ENCODE results near the gene ZFP36L2. TPM values are rescaled to one million over a fixed set of nuclear protein-coding genes. Genes with fewer than 3 reads are reported as not detected.

Gene ZFP36L2
- total and polyA plus RNA-seq, 12 donors: 26.8 to 69.6 (median 42.3) TPM

- ATAC-seq (peak in 2 of 8 donors; percentile 30 to 57), DNase-seq (no peak)
- H3K36me3 ChIP-seq: peaks cover 0 to 9% (median 0%) of the 10 kb centered on the region in 9 donors
- WGBS, 2 donors: 72 to 81% methylated on average over 5 of the region's 5 CpGs
- no peaks in the 10 kb centered on the region for H3K9me3 ChIP-seq
- no peak overlapping the region for H3K4me3 ChIP-seq
- TF ChIP-seq CTCF (IDR thresholded peaks at IDR 0.05): no peak
- H3K4me1 ChIP-seq: peaks cover 0 to 52% (median 7%) of the 10 kb centered on the region in 9 donors
- H3K27ac ChIP-seq: peak overlapping the region in 7 of 10 donors; percentile 23 to 92 (median 53)
- intact Hi-C loops (cut with DNase I): loop anchor here in 2 of 10 donors (5.0 to 10.0 kb wide), 2 partner anchors 94 to 252 kb away; no protein-coding TSS in a partner anchor
- H3K27me3 ChIP-seq: no peaks in the 10 kb centered on the region
Measured at GRCh38 chr2:43240766-43241150, 14.4 kb upstream of the ZFP36L2 start.

- DNase-seq (no peak), ATAC-seq (peak in 4 of 8 donors; percentile 27 to 40 (median 36))
- H3K4me3 ChIP-seq: no peak overlapping the region
- H3K36me3 ChIP-seq: peaks cover 0 to 9% (median 0%) of the 10 kb centered on the region in 9 donors
- no peaks in the 10 kb centered on the region for H3K9me3 ChIP-seq
- intact Hi-C loops (cut with DNase I): loop anchor here in 6 of 10 donors (5.0 to 10.0 kb wide), 6 partner anchors 95 to 395 kb away; no protein-coding TSS in a partner anchor
- no peaks in the 10 kb centered on the region for H3K27me3 ChIP-seq
- H3K4me1 ChIP-seq: peaks cover 0 to 54% (median 7%) of the 10 kb centered on the region in 9 donors
- peak overlapping the region in 8 of 10 donors; percentile 23 to 92 (median 52) for H3K27ac ChIP-seq
- peak in 3 of 9 donors; percentile 14 to 21 (median 15) for TF ChIP-seq CTCF (IDR thresholded peaks at IDR 0.05)
- 89 to 91% methylated on average over 13 of the region's 13 CpGs for WGBS, 2 donors
Measured at GRCh38 chr2:43239981-43240765, 13.8 kb upstream of the ZFP36L2 start.

GRCh38 chr2:43238813-43239212 is 12.4 kb upstream of the ZFP36L2 start:
- H3K4me3 ChIP-seq: no peak overlapping the region
- H3K36me3 ChIP-seq: no peaks in the 10 kb centered on the region
- H3K9me3 ChIP-seq: no peaks in the 10 kb centered on the region
- peaks cover 0 to 60% (median 7%) of the 10 kb centered on the region in 9 donors for H3K4me1 ChIP-seq
- intact Hi-C loops (cut with DNase I): loop anchor here in 4 of 10 donors (10.0 kb wide), 4 partner anchors 246 to 394 kb away; no protein-coding TSS in a partner anchor
- H3K27ac ChIP-seq: peak overlapping the region in 3 of 10 donors; percentile 3 to 92 (median 33)
- WGBS, 2 donors: 95 to 100% methylated on average over 3 of the region's 3 CpGs
- ATAC-seq (no peak), DNase-seq (no peak)
- H3K27me3 ChIP-seq: no peaks in the 10 kb centered on the region
- TF ChIP-seq CTCF (IDR thresholded peaks at IDR 0.05): no peak

- Histone ChIP-seq H3K9me3 (no peaks in the 10 kb centered on the region), H3K4me3 (no peak overlapping the region), H3K36me3 (no peaks in the 10 kb centered on the region), H3K27me3 (no peaks in the 10 kb centered on the region), H3K27ac (peak overlapping the region in 4 of 10 donors; percentile 19 to 92 (median 40)), H3K4me1 (peaks cover 0 to 66% (median 7%) of the 10 kb centered on the region in 9 donors)
- ATAC-seq (no peak), DNase-seq (no peak)
- intact Hi-C loops (cut with DNase I): loop anchor here in 4 of 10 donors (10.0 kb wide), 4 partner anchors 247 to 393 kb away; no protein-coding TSS in a partner anchor
- no peak for TF ChIP-seq CTCF (IDR thresholded peaks at IDR 0.05)
Measured at GRCh38 chr2:43238176-43238575, 11.8 kb upstream of the ZFP36L2 start.

Measured in heart right ventricle (tissue), 16 donors.